Ascending aorta (tissue), 2 donors: Measurements from ENCODE around the gene TRAPPC3L. TPM values are rescaled to one million over a fixed set of nuclear protein-coding genes. Genes with fewer than 3 reads are reported as not detected.

Source experiments
- DNase-seq, 2 donors: peaks; one replicate each; pipeline ENCODE4 v3.0.0-alpha.2; 2019; ENCODE audit warnings: low spot score in 2 of 2
- H3K27ac ChIP-seq, 2 donors: fragments of 200-600 bp; sonication (generic); one replicate each; pipeline ENCODE4 v1.5.1; 2016 to 2017; ENCODE audit warnings: mild to moderate bottlenecking in 1 of 2
- H3K27me3 ChIP-seq: fragments of 200-600 bp; sonication (generic); one replicate; pipeline ENCODE4 v1.5.1; 2017
- H3K36me3 ChIP-seq, 2 donors: fragments of 200-600 bp; sonication (generic); one replicate each; pipeline ENCODE4 v1.5.1; 2016
- H3K4me1 ChIP-seq, 2 donors: fragments of 200-600 bp; sonication (generic); one replicate each; pipeline ENCODE4 v1.5.1; 2016 to 2017; ENCODE audit warnings: mild to moderate bottlenecking in 1 of 2
- H3K4me3 ChIP-seq, 2 donors: fragments of 200-600 bp; sonication (generic); one replicate each; pipeline ENCODE4 v1.5.1; 2016 to 2017; ENCODE audit warnings: mild to moderate bottlenecking in 1 of 2
- H3K9me3 ChIP-seq, 2 donors: fragments of 200-600 bp; sonication (generic); one replicate each; pipeline ENCODE4 v1.5.1; 2016
- intact Hi-C: fragments of 100-400 bp; cut with DNase I; formaldehyde crosslinking; loops from one replicate; pipeline ENCODE4 v1.15.1; 2023
- total RNA-seq: library from RNA; depleted of rRNA; stranded (reverse); fragments of >200 nt; gene quantifications from one replicate; pipeline ENCODE4 v1.1.0, GENCODE V29; 2016
- TF ChIP-seq, protein P1 (sequence below), 3 experiments: fragments of 200-600 bp in 2 of 3; fragments of 450-650 bp in 1 of 3; sonication (generic) in 2 of 3; IDR thresholded peaks; one replicate each; pipeline ENCODE4 v1.5.1; 2016 to 2019; ENCODE audit warnings: antibody characterized with exemption in 3 of 3, mild to moderate bottlenecking in 1 of 3, moderate library complexity in 1 of 3

The TRAPPC3L gene
- total RNA-seq, 1 donor from 2014 or later: not detected

DNA sequence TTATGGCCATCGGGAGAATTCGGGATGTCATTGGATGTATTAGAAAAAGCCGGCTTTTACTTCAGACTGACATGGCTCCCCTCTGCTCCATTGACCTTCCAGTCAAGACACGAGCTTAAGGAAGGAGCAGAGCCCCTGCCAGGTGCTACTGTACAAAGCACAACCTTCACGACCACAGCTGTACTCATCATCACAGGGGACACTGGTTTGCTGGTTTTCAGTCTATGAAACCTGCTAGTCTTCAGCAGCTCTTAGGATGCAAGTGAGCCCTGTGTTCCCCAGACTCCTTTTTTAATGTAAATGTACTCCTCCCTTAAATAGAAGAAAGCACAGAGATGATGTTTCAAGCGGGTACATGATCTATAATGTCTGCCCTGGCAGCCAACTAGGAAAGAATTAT is 1.9 kb upstream of the TRAPPC3L start:
- H3K9me3 ChIP-seq: no peaks in the 10 kb centered on the region
- H3K27ac ChIP-seq: no peak overlapping the region
- H3K4me1 ChIP-seq: no peaks in the 10 kb centered on the region
- DNase-seq: no peak
- H3K27me3 ChIP-seq: no peaks in the 10 kb centered on the region
- TF ChIP-seq, protein P1, sequence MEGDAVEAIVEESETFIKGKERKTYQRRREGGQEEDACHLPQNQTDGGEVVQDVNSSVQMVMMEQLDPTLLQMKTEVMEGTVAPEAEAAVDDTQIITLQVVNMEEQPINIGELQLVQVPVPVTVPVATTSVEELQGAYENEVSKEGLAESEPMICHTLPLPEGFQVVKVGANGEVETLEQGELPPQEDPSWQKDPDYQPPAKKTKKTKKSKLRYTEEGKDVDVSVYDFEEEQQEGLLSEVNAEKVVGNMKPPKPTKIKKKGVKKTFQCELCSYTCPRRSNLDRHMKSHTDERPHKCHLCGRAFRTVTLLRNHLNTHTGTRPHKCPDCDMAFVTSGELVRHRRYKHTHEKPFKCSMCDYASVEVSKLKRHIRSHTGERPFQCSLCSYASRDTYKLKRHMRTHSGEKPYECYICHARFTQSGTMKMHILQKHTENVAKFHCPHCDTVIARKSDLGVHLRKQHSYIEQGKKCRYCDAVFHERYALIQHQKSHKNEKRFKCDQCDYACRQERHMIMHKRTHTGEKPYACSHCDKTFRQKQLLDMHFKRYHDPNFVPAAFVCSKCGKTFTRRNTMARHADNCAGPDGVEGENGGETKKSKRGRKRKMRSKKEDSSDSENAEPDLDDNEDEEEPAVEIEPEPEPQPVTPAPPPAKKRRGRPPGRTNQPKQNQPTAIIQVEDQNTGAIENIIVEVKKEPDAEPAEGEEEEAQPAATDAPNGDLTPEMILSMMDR (IDR thresholded peaks at IDR 0.05): no peak
- no peaks in the 10 kb centered on the region for H3K36me3 ChIP-seq
- intact Hi-C loops: no loop called here
- no peak overlapping the region for H3K4me3 ChIP-seq

DNA sequence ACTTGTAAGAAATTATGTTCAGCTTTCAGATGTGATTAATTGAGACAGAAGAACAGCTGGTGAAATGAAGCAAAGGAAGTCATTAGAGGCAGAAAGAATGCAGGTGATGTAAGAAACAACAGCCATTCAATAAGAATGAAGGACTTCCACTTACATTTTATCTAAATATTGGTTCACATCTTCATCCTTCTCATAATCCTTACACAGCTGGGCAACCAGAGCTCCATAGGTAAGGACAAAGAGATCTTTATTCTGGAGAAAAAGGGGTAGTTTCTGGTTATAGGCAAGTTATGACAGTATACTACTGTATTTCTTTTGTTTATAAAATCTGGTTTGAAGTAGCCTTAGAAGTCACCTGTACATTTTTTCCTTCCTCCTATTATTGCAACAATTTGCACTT is 2.3 kb downstream of the TRAPPC3L start:
- TF ChIP-seq, protein P1 (IDR thresholded peaks at IDR 0.05): no peak
- no peak overlapping the region for H3K4me3 ChIP-seq
- no peaks in the 10 kb centered on the region for H3K27me3 ChIP-seq
- no peak overlapping the region for H3K27ac ChIP-seq
- H3K4me1 ChIP-seq: no peaks in the 10 kb centered on the region
- no peak for DNase-seq
- no peaks in the 10 kb centered on the region for H3K36me3 ChIP-seq
- no peaks in the 10 kb centered on the region for H3K9me3 ChIP-seq
- intact Hi-C loops: no loop called here

DNA sequence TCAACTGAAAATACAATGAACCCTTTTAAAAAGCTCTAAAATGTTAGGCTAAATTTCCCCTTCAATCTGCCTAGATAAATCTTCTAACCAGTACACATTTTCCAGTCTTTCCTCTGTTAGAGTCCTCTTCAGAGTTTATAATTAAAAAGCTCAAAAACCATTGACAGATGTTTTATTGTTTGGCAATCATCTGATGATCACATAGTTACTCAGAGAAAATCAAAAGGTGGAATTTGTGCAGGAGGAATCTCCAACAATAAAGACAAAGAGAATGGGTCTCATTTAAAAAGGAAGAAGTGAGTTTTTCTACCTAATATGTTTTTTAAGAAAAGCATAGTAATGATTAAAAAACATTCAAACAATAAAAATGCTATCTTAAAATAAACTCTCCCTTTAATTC is 3.1 kb downstream of the TRAPPC3L start:
- intact Hi-C loops: no loop called here
- Histone ChIP-seq H3K27me3 (no peaks in the 10 kb centered on the region), H3K36me3 (no peaks in the 10 kb centered on the region), H3K4me1 (no peaks in the 10 kb centered on the region), H3K4me3 (no peak overlapping the region), H3K9me3 (no peaks in the 10 kb centered on the region), H3K27ac (no peak overlapping the region)
- TF ChIP-seq, protein P1 (IDR thresholded peaks at IDR 0.05): no peak
- no peak for DNase-seq

DNA sequence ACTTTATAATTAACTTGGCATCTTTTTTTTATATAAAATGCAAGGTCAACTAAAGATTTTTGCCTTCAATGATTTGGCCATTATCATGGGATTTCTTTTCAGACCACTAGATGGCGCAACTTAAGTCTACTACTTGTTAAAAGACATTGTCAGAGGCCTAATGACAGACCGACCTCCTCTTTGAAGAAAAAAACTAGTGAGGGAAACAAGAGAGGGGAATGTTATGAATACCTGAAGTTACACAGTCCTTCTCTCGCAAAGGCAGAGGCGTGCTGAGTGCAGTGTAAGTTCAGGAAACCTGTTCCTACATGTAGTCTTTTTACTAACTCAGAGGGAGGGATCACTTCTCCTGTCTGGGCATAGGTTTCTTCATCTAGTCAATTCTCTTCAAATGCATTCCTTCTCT is 9.3 kb downstream of the TRAPPC3L start:
- Histone ChIP-seq H3K36me3 (no peaks in the 10 kb centered on the region), H3K4me1 (no peaks in the 10 kb centered on the region), H3K4me3 (no peak overlapping the region), H3K27ac (no peak overlapping the region), H3K9me3 (no peaks in the 10 kb centered on the region), H3K27me3 (no peaks in the 10 kb centered on the region)
- intact Hi-C loops: loop anchor here (1.0 kb wide), 1 partner anchor 25 kb away; no protein-coding TSS in a partner anchor
- TF ChIP-seq, protein P1 (IDR thresholded peaks at IDR 0.05): peak; percentile 31 to 70 (median 64)
- DNase-seq: no peak

DNA sequence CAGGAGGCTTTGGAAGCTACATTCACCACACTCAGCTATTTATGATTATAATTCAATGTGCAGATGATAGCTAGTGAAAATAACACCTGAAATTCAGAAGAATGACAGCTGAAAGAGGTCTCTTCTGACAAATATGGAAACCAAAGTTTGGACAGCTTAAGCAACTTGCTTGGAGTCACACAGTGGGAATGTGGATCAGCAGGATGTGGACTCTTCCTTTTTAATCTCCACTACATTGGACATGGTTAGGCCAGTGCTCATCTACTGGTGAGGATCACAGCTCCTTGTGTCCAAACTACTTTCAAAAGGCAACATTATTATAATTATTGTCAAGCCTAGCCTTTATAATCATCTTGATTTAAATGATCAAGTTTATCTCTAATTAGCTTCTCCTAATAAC is 10.4 kb downstream of the TRAPPC3L start:
- H3K4me1 ChIP-seq: no peaks in the 10 kb centered on the region
- H3K4me3 ChIP-seq: no peak overlapping the region
- no peak overlapping the region for H3K27ac ChIP-seq
- TF ChIP-seq, protein P1 (IDR thresholded peaks at IDR 0.05): no peak
- intact Hi-C loops: no loop called here
- H3K27me3 ChIP-seq: no peaks in the 10 kb centered on the region
- no peaks in the 10 kb centered on the region for H3K36me3 ChIP-seq
- no peaks in the 10 kb centered on the region for H3K9me3 ChIP-seq
- DNase-seq: no peak
